Right ventricle myocardium superior (tissue), 1 donor: Measurements from ENCODE around the gene SCAMP1. TPM values are rescaled to one million over a fixed set of nuclear protein-coding genes. Genes with fewer than 3 reads are reported as not detected.

ENCODE experiments used
- ATAC-seq: fragments of 200-7000 bp; cut with Tn5 transposase; one replicate; pipeline ENCODE4 v1.9.1; 2020; ENCODE audit warnings: mild to moderate bottlenecking; ENCODE audit not compliant: poor library complexity
- DNase-seq: peaks from one replicate; pipeline ENCODE4 v3.0.0-alpha.2; 2020
- intact Hi-C: fragments of 100-400 bp; cut with DNase I; formaldehyde crosslinking; loops from one replicate; pipeline ENCODE4 v1.11.2; 2022
- long read RNA-seq: library from polyadenylated mRNA; unstranded; transcript quantifications from one replicate; pipeline ENCODE4 v2.0.0, GENCODE V29; 2021
- total RNA-seq: library from RNA; stranded (reverse); fragmentation: NEBNext Ultra II Directional; extraction: Animal tissue kit (Norgen Biotek cat#: 25700); gene quantifications from one replicate; pipeline ENCODE4 v1.2.1, GENCODE V29; 2021
- donor health status: DM: no; HTN: yes; CAD: no; lungs with severe emphysema.

Gene SCAMP1, protein sequence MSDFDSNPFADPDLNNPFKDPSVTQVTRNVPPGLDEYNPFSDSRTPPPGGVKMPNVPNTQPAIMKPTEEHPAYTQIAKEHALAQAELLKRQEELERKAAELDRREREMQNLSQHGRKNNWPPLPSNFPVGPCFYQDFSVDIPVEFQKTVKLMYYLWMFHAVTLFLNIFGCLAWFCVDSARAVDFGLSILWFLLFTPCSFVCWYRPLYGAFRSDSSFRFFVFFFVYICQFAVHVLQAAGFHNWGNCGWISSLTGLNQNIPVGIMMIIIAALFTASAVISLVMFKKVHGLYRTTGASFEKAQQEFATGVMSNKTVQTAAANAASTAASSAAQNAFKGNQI
- total RNA-seq, result 25.9 TPM
- long read RNA-seq, full-length matches to known transcripts, result 76 of 87 reads
- long read RNA-seq, partial matches to known transcripts, result 0 of 87 reads
- long read RNA-seq, other reads (novel, unspliced or antisense), result 11 of 87 reads

DNA sequence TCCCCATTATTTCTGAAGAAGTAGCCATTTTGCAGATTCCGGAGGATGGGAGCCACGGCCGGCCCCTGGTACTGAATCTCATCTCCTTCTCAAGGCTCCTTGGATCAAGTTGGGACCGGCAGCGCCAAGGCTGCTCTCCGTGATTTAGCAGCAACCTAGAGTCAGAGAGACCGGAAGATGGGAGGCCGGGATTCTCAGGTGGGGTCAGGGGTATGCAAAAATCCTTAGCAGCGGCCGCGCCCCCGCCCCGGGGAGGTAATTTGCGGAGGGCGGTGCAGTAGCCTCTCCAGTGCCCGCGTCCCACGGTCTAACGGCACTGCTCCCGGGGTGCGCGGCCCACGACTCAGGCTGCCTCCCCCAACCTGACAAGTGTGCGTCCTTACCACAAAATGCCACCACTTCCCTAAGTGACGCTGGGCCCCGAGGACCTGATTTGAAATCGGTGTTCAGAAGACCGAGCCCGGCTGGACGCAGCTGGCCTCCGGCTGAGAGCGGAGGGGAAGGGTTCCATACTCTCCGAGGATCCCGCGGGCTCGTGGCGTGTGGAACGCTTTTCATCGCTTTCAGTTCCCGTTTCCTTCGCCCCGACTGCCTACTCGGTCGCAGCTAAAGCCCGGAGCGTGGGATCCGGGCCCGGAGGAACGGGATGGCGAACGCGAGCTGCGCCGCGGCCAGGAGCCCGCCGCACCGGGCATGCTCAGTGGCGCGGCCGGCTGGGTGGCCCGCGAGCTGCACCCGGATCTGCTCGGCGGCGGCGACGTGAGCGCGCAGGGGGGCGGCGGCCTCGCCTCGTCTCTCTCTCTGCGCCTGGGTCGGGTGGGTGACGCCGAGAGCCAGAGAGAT, at the start of gene SCAMP1:
Gene SCAMP1, plus strand, starts transcription at position 787 of the 843 bp plus-strand sequence. Its CDS starts 55 bp downstream, at position 842.
- peak; percentile 95 for DNase-seq
- intact Hi-C loops, result loop anchor here (2.0 kb wide), 1 partner anchor 65 kb away; the partner anchor contains the start of gene AP3B1

DNA sequence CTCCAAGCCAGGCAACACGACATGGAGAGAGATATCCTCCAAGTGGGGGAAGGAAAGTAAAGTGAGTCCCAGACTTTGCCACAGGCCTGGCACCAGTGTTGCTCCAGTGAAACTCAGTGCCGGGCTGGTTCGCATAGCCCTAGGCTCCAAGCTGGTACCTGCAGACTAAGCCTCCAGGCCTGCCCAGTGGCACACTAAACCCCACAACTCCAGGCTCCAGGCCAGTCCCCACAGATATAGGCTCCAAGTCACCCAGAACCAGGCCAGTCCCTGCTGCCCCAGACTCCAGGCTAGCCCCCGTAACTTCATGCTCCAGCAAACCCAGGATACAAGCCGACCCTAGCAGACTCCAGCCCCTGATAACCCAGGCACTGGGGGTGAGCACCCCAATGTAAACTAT, 42.9 kb upstream of the SCAMP1 start:
- DNase-seq, result no peak
- no peak for ATAC-seq
- intact Hi-C loops, result loop anchor here (5.0 kb wide), 1 partner anchor 640 kb away; no protein-coding TSS in a partner anchor

More for the DNA sequence above, at the start of gene SCAMP1:
- ATAC-seq, result peak; percentile 99

DNA sequence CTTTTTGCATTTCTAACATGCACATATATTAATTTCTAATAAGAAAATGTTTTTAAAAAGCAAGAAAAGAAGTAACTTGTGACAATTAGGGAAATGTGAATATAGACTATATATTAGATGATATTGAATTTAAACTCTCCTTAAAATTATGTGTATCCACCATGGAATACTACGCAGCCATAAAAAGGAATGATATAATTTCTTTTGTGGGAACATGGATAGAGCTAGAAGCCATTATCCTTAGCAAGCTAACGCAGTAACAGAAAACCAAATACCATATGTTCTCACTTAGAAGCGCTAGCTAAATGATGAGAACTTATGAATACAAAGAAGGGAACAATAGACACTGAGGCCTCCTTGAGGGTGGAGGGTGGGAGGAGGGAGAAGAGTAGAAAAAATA, 42.1 kb upstream of the SCAMP1 start:
- intact Hi-C loops, result loop anchor here (5.0 kb wide), 1 partner anchor 639 kb away; no protein-coding TSS in a partner anchor
- no peak for DNase-seq
- ATAC-seq, result no peak

DNA sequence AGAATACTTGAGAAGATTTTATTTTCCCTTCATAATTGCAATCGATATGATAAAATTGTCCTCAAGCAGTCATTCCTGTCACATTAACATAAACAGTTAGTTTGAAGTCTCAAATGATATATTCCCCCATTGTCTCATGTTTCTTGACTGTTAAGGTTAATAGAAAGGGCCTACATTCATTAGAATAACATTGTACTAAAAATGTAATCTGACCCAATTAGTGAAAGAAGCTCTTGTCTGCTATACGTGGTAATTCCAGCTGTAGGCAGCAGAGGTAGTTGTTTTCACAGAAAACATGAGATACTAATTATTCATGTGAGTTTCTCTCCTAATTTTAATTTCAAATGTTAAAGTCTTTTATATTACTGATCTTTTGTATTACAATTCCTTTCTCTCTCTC, 40.0 kb upstream of the SCAMP1 start:
- DNase-seq, result no peak
- ATAC-seq, result peak; percentile 57
- intact Hi-C loops, result no loop called here

DNA sequence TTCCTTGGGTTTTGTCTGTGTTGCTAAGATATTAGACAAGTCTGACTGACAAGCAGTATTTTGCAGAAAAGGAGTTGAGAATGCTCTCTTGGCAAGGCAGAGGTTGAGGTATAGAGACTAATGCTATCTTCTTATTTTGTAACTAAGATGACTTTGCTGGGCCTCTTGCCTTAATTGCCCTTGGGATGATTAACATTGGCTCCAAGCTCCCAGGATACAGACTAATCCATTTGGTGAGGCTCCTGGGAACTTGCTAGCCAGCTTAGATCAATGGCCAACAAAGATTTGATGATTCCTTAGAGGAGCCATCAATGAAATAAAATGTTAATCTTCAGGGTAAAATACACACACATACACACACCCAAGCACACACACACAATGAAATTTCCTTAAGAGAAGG, 37.2 kb upstream of the SCAMP1 start:
- intact Hi-C loops, result no loop called here
- ATAC-seq (no peak), DNase-seq (no peak)

DNA sequence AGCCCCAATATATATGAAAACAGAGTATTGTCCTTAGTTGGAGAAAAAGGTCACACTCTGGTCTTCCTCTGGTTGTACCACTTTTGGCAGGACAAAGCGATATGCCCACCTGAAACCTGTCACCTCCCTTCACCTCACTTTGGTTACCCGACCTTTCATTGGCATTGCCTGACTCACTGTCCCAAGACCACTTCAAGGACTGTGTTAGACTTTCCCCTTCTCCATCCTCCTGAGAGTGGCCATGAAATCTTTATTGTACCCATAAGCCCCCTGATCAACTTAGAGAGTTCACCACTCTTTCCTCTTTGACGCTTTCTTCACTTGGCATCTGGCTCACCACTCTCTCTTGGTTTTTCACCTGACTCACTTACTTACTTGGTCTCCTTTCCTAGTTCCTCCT, 33.5 kb upstream of the SCAMP1 start:
- ATAC-seq (no peak), DNase-seq (no peak)
- intact Hi-C loops, result no loop called here

DNA sequence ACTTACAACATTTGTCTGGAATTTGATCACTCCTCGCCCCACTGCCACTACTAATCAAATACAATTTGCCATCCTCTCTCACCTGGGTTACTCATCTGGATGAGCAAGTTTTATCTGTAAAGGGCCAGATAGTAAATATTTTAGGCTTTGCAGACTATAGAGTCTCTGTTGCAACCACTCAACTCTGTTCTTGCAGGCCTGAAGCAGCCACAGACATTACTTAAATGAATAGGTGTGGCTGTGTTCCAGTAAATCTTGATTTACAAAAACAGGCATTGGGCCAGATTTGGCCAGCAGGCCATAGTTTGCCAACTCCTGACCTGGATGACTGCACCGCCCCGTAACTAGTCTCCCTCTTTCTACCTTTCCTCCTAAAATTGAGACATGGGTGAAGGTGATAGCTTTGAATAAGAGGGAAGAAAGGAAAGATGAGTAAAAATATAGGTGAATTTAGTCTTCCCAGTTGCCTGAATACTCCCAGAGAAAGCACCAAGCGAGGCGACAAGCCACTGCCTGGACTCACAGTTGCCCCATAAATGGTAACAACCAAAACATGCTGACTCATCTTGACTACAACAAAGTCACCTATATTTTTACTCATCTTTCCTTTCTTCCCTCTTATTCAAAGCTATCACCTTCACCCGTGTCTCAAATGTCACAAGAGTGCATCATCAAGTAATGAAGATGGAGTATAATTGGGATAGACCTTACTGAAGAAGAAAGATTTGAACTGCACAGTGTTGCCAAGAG, 32.5 kb upstream of the SCAMP1 start:
- ATAC-seq, result no peak
- no peak for DNase-seq
- intact Hi-C loops, result no loop called here

DNA sequence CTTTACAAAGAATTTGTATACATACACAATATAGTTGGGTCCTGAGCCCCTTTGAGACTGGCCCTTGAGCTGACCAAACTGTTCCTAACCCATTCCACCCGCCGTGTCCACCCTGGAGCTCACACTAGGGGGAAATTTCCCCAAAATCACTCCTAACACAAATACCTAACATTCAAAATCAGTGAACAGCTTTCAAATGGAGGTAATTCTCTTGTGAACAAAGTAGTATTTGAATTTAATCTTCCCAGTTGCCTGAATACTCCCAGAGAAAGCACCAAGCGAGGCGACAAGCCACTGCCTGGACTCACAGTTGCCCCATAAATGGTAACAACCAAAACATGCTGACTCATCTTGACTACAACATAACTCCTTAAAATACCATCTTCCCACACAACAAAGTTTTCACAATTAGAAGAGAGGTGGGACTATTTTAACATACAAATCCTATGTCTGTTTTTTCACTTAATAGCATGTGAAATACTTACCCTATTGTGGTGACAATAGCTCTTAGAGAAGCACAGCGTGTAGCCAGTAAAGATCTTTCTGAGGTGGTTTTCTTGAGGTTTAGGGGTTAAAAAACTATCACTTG, 31.7 kb upstream of the SCAMP1 start:
- no peak for ATAC-seq
- intact Hi-C loops, result no loop called here
- no peak for DNase-seq

DNA sequence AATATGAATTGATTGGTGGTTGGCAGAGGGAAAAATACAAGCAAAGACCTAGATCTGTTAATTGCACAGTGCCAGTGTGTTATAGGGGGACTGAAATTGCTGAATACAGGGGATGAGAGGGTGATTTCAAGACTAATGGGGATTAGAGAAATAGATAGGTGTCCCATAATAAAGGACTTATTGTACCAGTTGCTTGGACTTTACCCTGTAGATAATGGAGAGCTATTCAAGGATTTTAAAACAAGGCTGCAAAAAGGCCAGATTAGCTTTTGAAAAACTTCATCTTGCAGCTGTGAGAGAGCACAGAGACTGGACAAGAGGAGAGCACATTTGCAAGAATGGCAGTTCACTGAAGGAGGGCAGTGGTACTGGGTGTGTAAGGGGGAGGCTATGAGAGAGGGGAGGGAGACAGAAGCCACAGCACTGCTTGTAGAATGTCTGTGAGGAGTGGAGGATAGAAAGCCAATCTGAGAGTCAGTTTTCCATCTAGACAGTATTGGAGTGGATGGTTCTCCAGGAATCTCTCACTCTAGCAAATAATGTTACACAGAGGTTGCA, 28.8 kb upstream of the SCAMP1 start:
- DNase-seq (no peak), ATAC-seq (no peak)
- intact Hi-C loops, result no loop called here

DNA sequence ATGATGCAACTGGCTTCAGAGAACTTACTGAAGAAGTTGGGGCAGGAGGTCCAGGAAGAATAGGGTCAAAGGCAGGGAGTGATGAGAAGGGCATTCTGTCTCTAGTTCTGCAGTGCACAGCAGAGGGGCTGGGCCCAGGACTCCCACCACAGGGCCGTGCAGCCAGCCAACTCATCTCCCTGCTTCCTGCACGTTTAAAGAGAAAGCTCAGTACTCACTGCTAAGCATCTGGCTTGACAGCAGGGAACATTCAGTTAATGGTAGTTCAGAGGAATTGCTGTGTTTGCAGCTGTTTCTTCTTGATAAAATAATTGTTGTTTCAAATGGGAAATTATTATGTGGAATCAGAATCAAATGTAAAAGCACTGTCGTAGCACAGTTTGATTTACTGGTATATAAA, 25.6 kb upstream of the SCAMP1 start:
- intact Hi-C loops, result no loop called here
- no peak for ATAC-seq
- no peak for DNase-seq

DNA sequence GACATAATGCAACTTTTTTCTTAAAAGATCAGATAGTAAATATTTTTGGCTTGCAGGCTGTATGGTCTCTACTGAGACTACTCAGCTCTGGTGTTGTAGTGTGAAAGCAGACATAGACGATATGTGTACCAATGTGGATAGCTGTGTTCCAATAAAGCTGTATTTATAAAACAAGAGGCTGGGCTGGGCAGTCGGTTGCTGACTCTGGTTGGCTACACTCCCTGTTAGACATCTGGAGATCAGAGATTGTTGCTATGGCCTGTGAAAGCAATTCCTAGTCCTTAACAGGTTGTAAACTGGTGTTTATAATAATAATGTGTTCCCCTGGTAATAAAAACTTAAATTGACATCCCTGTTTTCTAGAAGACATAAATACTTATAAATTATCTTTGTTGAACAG, 24.4 kb upstream of the SCAMP1 start:
- DNase-seq (no peak), ATAC-seq (no peak)
- intact Hi-C loops, result no loop called here

DNA sequence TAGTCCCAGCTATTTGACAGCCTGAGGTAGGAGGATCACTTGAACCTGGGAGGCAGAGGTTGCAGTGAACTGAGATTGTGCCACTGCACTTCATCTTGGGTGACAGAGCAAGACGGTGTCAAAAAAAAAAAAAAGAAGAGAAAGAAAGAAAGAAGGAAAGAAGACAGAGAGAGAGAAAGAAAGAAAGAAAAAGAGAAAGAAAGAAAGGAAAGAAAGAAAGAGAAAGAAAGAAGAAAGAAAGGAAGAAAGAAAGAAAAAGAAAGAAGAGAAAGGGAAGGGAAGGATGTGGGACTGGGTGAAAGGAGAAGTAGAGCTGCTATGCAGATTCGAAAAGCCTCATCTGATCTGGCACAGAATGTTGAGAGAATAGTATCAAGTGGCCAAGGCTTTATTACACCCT, 23.7 kb upstream of the SCAMP1 start:
- DNase-seq (no peak), ATAC-seq (no peak)
- intact Hi-C loops, result no loop called here

DNA sequence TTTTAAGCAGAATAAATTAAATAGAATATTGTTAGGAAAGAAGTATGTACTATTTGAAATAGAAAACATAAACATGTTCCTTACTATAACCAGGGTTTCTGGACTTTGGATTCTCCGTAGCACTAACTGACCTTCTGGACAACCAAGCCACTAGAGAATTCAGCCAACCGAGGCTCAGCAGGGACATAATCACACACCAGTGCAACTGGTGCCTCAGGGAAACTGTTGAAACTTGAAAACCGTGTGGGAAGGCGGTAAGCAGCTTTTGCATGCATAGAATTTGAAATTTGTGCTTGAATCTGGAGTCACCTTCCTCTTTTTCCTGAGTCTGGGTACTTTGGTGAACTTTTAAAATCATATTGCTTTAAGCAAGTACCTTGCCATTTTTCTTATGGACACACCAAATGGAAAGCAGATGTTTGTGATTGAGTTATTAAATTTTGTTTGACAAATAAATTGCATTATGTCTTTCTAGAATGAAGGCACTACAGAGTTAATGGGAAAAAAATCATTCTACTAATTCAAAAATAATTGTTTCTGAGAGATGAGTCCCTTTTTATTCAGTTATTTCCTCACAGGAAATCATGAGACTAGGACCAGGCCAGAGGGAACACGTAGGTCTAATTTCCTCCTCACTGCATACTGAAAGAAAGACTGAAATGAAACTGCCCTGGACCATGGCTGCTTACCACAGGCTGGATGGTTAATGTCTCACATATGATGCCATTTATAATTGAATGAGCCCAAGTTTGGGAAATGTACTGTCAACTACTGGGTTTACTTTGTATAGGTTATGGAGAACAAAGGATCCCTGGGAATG, 20.6 kb upstream of the SCAMP1 start:
- ATAC-seq (no peak), DNase-seq (no peak)
- intact Hi-C loops, result no loop called here

DNA sequence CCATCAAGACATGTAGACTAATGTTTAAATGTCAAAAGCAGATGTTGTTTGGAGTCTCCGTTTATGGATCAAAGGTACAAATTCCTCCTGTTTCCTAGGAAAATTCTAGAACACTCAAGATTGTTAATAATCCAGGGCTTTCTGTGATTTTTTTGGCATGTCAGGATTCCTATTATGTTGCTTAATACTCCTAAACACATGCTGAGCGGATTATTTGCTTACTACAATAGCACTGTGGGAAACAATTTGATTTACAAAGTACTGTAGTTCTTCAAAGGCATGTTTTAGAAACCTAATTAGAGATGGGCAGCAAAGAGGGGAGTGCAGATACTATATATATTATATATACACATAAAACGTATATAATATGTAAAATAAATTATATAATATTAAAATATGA, 19.0 kb upstream of the SCAMP1 start:
- intact Hi-C loops, result no loop called here
- ATAC-seq, result no peak
- DNase-seq, result no peak

DNA sequence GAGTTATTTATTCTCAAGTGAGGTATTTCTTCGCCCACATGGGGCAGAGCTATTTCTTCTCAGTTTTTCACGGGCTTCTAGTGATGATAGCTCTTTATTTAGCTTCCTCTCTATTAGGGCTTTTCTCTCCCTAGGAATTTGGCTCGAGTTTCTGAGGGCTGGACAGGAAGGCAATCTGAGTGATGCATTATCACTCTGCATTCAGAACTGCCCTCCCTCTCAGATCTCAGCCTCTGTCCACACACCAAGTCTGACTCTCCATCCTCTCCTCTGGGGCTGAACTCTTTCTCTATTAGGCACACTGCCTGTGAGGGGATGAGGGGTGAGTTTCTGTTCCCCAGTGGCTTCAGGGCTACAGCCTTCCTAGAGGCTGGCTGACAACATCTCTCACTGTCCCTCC, 14.9 kb upstream of the SCAMP1 start:
- intact Hi-C loops, result no loop called here
- peak; percentile 95 for ATAC-seq
- DNase-seq, result no peak

DNA sequence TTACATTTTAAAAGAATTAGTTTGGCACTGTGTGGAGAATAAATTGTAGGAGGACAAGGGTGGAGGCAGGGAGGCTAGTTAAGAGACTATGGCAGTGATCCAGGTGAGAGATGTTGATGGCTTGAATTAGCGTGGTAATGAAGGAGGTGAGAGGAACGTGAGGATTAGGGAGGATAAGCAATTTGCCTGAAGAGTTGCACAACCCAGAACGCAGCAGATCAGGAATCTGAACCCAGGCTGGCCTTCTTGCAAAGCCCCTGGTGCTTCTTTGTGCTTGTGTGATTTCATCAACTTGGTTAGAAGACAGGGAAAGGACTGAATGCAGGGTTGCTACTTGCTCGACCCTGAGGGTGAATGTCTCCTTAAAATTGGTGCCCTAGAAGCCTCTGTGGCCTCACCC, 6.9 kb upstream of the SCAMP1 start:
- DNase-seq, result no peak
- no peak for ATAC-seq
- intact Hi-C loops, result no loop called here

DNA sequence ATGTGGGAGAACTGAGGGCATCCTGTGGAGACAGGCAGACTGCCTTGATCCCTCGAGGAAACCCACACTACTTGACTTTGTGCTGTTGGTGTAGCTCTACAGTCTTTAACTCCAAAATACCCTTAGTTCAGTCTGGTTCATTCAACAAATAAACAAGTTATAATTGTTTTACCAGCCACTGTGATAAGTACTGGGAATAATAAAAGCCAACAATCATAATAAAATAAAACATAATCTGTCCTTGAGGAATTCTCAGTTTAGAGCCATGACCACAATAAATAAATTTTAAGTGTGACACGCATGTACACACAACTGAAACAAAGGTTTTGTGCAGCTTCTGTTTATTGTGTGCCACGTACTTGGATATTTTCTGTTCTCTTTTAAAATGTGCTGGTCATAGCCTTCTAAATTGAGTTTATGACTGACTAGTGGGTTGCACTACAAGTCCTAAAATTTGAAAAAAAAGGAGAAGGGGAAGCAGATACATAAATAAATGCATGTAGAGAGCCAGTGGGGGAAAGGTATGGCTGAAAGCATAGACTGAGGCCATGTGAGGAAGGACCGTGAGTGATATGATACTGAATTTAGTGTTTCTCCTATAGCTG, 6.2 kb upstream of the SCAMP1 start:
- DNase-seq (no peak), ATAC-seq (no peak)
- intact Hi-C loops, result no loop called here
